Sigmoid colon (tissue), 4 donors: ENCODE measurements around the gene CCDC178.

Experiments
- EP300 ChIP-seq, 4 donors: sonication (generic); formaldehyde crosslinking; IDR thresholded peaks; one replicate each; pipeline ENCODE4 v1.6.1; 2017; ENCODE audit warnings: antibody characterized with exemption in 4 of 4
- POLR2A ChIP-seq, 2 donors: fragments of 450-650 bp; IDR thresholded peaks; one replicate each; pipeline ENCODE4 v1.6.1; 2016; ENCODE audit warnings: antibody characterized with exemption in 2 of 2, mild to moderate bottlenecking in 2 of 2, moderate library complexity in 2 of 2
- POLR2AphosphoS5 ChIP-seq, 4 donors: sonication (generic); formaldehyde crosslinking; IDR thresholded peaks; one replicate each; pipeline ENCODE4 v1.6.1; 2017; ENCODE audit warnings: antibody characterized with exemption in 4 of 4
- TF ChIP-seq, protein P1 (sequence below), 4 experiments: fragments of 450-650 bp in 3 of 4; fragments of 200-600 bp in 1 of 4; IDR thresholded peaks; one replicate each; pipeline ENCODE4 v1.5.1; 2016 to 2019; ENCODE audit warnings: antibody characterized with exemption in 4 of 4, mild to moderate bottlenecking in 3 of 4, moderate library complexity in 2 of 4

- TF ChIP-seq, protein P1, sequence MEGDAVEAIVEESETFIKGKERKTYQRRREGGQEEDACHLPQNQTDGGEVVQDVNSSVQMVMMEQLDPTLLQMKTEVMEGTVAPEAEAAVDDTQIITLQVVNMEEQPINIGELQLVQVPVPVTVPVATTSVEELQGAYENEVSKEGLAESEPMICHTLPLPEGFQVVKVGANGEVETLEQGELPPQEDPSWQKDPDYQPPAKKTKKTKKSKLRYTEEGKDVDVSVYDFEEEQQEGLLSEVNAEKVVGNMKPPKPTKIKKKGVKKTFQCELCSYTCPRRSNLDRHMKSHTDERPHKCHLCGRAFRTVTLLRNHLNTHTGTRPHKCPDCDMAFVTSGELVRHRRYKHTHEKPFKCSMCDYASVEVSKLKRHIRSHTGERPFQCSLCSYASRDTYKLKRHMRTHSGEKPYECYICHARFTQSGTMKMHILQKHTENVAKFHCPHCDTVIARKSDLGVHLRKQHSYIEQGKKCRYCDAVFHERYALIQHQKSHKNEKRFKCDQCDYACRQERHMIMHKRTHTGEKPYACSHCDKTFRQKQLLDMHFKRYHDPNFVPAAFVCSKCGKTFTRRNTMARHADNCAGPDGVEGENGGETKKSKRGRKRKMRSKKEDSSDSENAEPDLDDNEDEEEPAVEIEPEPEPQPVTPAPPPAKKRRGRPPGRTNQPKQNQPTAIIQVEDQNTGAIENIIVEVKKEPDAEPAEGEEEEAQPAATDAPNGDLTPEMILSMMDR (IDR thresholded peaks at IDR 0.05) = no peak
- TF ChIP-seq EP300 (IDR thresholded peaks at IDR 0.05) = no peak
- TF ChIP-seq POLR2A (IDR thresholded peaks at IDR 0.05) = no peak
- no peak for TF ChIP-seq POLR2AphosphoS5 (IDR thresholded peaks at IDR 0.05)
Measured at GRCh38 chr18:32902568-32903330, 537.8 kb downstream of the CCDC178 start.
